GM18520 (cell line): ENCODE results near the gene AKR1C2.
"Not testable (repeated sequence)": the region's sequence is repeated elsewhere in the genome, so short reads cannot be mapped to it uniquely, and the experiment has no call there.

Source experiments
- ATAC-seq: cut with Tn5 transposase; IDR thresholded peaks from one replicate; pipeline ENCODE4 v1.9.1; 2021; ENCODE audit not compliant: unreplicated experiment

AKR1C2 gene

GRCh38 chr10:5025461-5025881 is 21.8 kb upstream of the AKR1C2 start:
- not testable (repeated sequence) for ATAC-seq

- no peak for ATAC-seq
Measured at GRCh38 chr10:5023177-5023805, 19.6 kb upstream of the AKR1C2 start.

- not testable (repeated sequence) for ATAC-seq
Measured at GRCh38 chr10:5021624-5022290, 18.1 kb upstream of the AKR1C2 start.

GRCh38 chr10:5019770-5020612 is 16.3 kb upstream of the AKR1C2 start:
- ATAC-seq: not testable (repeated sequence)

- not testable (repeated sequence) for ATAC-seq
Measured at GRCh38 chr10:5018671-5019277, 15.1 kb upstream of the AKR1C2 start.

- ATAC-seq: no peak
Measured at GRCh38 chr10:5018134-5018533, 14.5 kb upstream of the AKR1C2 start.

GRCh38 chr10:5014936-5015335 is 11.3 kb upstream of the AKR1C2 start:
- no peak for ATAC-seq

GRCh38 chr10:5014200-5014910 is 10.7 kb upstream of the AKR1C2 start:
- not testable (repeated sequence) for ATAC-seq

GRCh38 chr10:5013385-5013784 is 9.7 kb upstream of the AKR1C2 start:
- ATAC-seq: no peak

- ATAC-seq: no peak
Measured at GRCh38 chr10:5012595-5012994, 8.9 kb upstream of the AKR1C2 start.

GRCh38 chr10:5011392-5011791 is 7.7 kb upstream of the AKR1C2 start:
- ATAC-seq: not testable (repeated sequence)

GRCh38 chr10:5010043-5010442 is 6.4 kb upstream of the AKR1C2 start:
- not testable (repeated sequence) for ATAC-seq

- not testable (repeated sequence) for ATAC-seq
Measured at GRCh38 chr10:5008857-5009548, 5.3 kb upstream of the AKR1C2 start.

GRCh38 chr10:5004501-5004900 is 844 bp upstream of the AKR1C2 start:
- not testable (repeated sequence) for ATAC-seq

- ATAC-seq: not testable (repeated sequence)
Measured at GRCh38 chr10:5004030-5004385, 351 bp upstream of the AKR1C2 start.

- ATAC-seq: no peak
Measured at GRCh38 chr10:5002013-5002727, 1.5 kb downstream of the AKR1C2 start.

GRCh38 chr10:4998671-4999070 is 5.0 kb downstream of the AKR1C2 start:
- no peak for ATAC-seq

GRCh38 chr10:4994260-4994659 is 9.4 kb downstream of the AKR1C2 start:
- ATAC-seq: not testable (repeated sequence)

GRCh38 chr10:4992564-4992963 is 11.1 kb downstream of the AKR1C2 start:
- ATAC-seq: not testable (repeated sequence)
